ENCODE results near the gene AP2A2.

- TF ChIP-seq CTCF (IDR thresholded peaks at IDR 0.05), result no peak
- no peak for TF ChIP-seq POLR2A (IDR thresholded peaks at IDR 0.05)
Measured at GRCh38 chr11:1037506-1038055, 111.9 kb downstream of the AP2A2 start.
